ENCODE measurements around the gene CDC42BPA. TPM values are rescaled to one million over a fixed set of nuclear protein-coding genes. Genes with fewer than 3 reads are reported as not detected.
"Not testable (repeated sequence)": the region's sequence is repeated elsewhere in the genome, so short reads cannot be mapped to it uniquely, and the experiment has no call there.

The CDC42BPA gene
- total RNA-seq, 2 donors from 2014 or later, result 47.8 to 56.4 TPM

- DNase-seq (ENCODE audit: low spot score), result no peak
- intact Hi-C loops (cut with DNase I), result no loop called here
These were observed 276.0 kb downstream of the CDC42BPA start for GRCh38 chr1:227042292-227042691.

- DNase-seq (ENCODE audit: low spot score), result no peak
- intact Hi-C loops (cut with DNase I), result no loop called here
These were observed 279.9 kb downstream of the CDC42BPA start for GRCh38 chr1:227038401-227038800.

GRCh38 chr1:227037121-227037520, 281.2 kb downstream of the CDC42BPA start:
- intact Hi-C loops (cut with DNase I), result no loop called here
- DNase-seq (ENCODE audit: low spot score), result no peak

GRCh38 chr1:227035316-227035715, 283.0 kb downstream of the CDC42BPA start:
- intact Hi-C loops (cut with DNase I), result no loop called here
- DNase-seq (ENCODE audit: low spot score), result no peak

GRCh38 chr1:227033880-227034279, 284.4 kb downstream of the CDC42BPA start:
- DNase-seq (ENCODE audit: low spot score), result no peak
- intact Hi-C loops (cut with DNase I), result no loop called here

- intact Hi-C loops (cut with DNase I), result no loop called here
- DNase-seq (ENCODE audit: low spot score), result no peak
These were observed 285.9 kb downstream of the CDC42BPA start for GRCh38 chr1:227032396-227032795.

GRCh38 chr1:227016990-227017389, 301.3 kb downstream of the CDC42BPA start:
- no peak for DNase-seq (ENCODE audit: low spot score)
- intact Hi-C loops (cut with DNase I), result no loop called here

- intact Hi-C loops (cut with DNase I), result no loop called here
- no peak for DNase-seq (ENCODE audit: low spot score)
These were observed 307.6 kb downstream of the CDC42BPA start for GRCh38 chr1:227010645-227011044.

GRCh38 chr1:227009937-227010336, 308.4 kb downstream of the CDC42BPA start:
- DNase-seq (ENCODE audit: low spot score), result no peak
- intact Hi-C loops (cut with DNase I), result no loop called here

GRCh38 chr1:227006226-227006796, 312.0 kb downstream of the CDC42BPA start:
- no peak for DNase-seq (ENCODE audit: low spot score)
- intact Hi-C loops (cut with DNase I), result no loop called here

- no peak for DNase-seq (ENCODE audit: low spot score)
- intact Hi-C loops (cut with DNase I), result no loop called here
These were observed 313.5 kb downstream of the CDC42BPA start for GRCh38 chr1:227004796-227005195.

- DNase-seq (ENCODE audit: low spot score), result no peak
- intact Hi-C loops (cut with DNase I), result no loop called here
These were observed 315.1 kb downstream of the CDC42BPA start for GRCh38 chr1:227003165-227003564.

GRCh38 chr1:227002531-227003049, 315.7 kb downstream of the CDC42BPA start:
- intact Hi-C loops (cut with DNase I), result no loop called here
- DNase-seq (ENCODE audit: low spot score), result no peak

- DNase-seq (ENCODE audit: low spot score); intact Hi-C loops (cut with DNase I): not testable (repeated sequence)
These were observed 318.7 kb downstream of the CDC42BPA start for GRCh38 chr1:226999579-226999978.

GRCh38 chr1:226995365-226996332, 322.6 kb downstream of the CDC42BPA start:
- intact Hi-C loops (cut with DNase I), result no loop called here
- peak; percentile 68 for DNase-seq (ENCODE audit: low spot score)

- intact Hi-C loops (cut with DNase I), result no loop called here
- peak; percentile 57 for DNase-seq (ENCODE audit: low spot score)
These were observed 323.5 kb downstream of the CDC42BPA start for GRCh38 chr1:226994586-226995364.

- peak; percentile 80 for DNase-seq (ENCODE audit: low spot score)
- intact Hi-C loops (cut with DNase I), result no loop called here
These were observed 324.3 kb downstream of the CDC42BPA start for GRCh38 chr1:226993814-226994585.

- no peak for DNase-seq (ENCODE audit: low spot score)
- intact Hi-C loops (cut with DNase I), result no loop called here
These were observed 326.4 kb downstream of the CDC42BPA start for GRCh38 chr1:226991920-226992319.

- peak; percentile 82 for DNase-seq (ENCODE audit: low spot score)
- intact Hi-C loops (cut with DNase I), result no loop called here
These were observed 328.1 kb downstream of the CDC42BPA start for GRCh38 chr1:226990133-226990716.
